HG02759 (cell line): ENCODE results near the gene CDC42EP3.

Experiments used
- ATAC-seq: cut with Tn5 transposase; IDR thresholded peaks from one replicate; pipeline ENCODE4 v1.9.1; 2021; ENCODE audit warnings: mild to moderate bottlenecking, moderate library complexity; ENCODE audit not compliant: unreplicated experiment

CDC42EP3 gene

DNA sequence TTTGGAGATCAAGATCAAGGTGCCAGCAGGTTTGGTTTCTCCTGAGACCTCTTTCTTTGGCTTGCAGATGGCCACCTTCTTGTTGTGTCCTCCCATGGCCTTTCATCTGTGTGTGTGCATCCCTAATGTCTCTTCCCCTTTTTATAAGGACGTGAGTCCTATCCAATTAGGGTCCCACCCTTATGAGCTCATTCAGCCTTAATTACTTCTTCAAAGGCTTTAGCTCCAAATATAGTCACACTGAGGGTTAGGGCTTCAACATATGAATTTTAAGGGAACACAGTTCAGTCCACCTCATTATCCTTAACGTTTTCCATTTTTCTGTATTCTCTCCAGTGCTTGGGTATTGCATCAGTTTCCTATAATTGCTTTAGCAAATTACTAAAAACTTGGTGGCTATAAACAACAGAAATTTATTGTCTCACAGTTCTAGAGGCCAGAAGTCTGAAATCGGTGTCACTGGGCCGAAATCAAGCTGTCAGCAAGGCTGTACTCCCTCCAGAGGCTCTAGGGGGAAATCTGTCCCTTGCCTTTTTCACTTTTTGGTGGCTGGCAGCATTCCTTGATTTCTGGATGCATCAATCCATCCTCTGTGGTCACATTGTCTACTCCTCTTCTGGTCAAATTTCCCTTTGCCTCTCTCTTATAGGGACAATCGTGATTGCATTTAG, 34.1 kb downstream of the CDC42EP3 start:
- no peak for ATAC-seq

DNA sequence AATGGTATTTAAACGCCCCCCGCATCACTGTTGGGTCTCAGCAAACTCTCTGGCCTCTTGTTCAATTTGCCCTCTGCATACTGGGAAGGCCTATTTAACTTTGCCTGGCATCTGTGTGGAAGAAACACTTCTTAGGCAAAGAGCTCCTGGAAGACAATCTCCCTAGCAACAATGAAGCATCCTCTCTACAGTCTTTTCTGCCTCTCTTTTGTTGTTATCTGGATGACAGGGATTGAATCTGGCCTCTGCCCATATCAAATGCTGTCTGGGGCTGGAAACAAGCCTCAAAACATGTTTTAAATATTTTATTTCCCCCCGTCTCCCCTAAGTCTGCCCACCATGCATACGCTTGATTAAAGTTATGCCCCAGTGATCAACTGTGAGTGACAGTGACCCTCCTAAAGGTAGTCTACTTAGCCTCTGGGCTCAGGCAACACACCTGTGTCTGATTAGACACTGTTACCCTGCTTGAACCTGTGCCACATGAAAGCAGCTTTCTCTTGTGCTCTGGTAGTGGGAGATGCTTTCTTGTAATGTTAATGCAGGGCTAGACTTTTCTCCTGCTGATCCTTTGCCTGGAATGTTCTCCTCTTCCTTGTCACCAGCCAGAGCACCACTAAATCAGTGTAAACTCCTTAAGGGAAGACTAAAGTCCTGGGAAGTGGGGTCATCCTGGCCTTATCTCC, 34.9 kb downstream of the CDC42EP3 start:
- ATAC-seq = no peak

- ATAC-seq = peak; percentile 88
Measured at GRCh38 chr2:37635504-37636380, 35.7 kb downstream of the CDC42EP3 start.

DNA sequence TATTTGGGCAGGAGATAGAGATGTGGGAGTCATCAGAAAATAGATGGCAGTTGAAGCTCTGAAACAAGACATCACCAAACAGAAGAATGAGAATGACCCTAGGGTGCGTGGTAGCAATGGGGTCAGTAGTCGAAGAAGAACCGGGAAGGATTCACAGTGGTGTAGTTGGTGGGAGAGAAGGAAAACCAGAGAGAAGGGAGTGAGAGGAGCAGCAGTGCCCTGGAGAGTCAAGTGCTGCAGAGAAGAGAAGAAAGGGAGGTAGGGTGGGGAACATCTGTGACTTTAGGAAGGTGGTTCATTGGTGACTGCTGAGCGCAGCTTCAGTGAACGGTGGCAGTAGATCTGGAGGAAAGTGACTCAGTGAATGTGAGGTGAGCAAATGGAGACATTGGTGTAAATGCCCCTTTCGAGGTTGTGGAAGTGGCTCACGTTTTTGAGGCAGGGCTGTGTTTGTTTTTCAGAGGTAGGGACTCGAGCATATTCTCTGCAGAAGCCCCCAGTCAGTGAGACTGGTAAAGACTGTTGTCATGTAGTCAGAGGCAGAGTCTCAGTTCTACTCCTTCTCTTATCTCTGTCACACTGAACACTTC, 36.4 kb downstream of the CDC42EP3 start:
- ATAC-seq = no peak

DNA sequence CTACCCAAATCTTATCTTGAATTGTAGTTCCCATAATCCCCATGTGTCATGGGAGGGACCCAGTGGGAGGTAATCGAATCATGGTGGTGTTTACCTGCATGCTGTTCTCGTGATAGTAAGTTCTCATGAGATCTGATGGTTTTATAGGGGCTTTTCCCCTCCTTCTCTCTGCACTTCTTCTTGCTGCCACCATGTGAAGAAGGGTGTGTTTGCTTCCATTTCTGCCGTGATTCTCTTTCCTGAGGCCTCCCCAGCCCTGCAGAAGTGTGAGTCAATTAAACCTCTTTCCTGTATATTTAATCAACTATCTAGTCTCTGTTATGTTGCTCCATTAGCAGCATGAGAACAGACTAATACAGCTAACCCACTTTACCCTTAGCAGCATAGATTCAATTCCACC, 37.6 kb downstream of the CDC42EP3 start:
- no peak for ATAC-seq

DNA sequence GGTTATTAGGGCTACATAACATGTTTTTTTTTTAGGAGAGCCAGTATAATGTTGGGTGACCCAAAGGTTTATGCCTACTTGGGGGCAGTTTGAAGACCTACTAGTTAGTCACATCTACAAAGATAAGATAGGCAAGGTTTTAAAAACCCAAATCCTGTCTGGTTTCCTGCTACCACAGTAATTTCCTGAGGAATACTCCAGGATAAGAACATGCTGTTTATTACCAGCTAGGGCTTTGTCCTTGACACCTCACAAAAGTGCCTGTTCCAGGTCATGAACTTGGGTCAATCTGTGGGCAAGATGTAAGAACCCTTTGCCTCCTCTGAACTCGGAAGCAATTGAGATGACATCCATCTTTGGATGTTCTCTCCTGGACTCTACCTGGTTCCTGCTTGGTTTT, 38.2 kb downstream of the CDC42EP3 start:
- ATAC-seq = no peak

- ATAC-seq = no peak
Measured at GRCh38 chr2:37632310-37632709, 39.1 kb downstream of the CDC42EP3 start.

DNA sequence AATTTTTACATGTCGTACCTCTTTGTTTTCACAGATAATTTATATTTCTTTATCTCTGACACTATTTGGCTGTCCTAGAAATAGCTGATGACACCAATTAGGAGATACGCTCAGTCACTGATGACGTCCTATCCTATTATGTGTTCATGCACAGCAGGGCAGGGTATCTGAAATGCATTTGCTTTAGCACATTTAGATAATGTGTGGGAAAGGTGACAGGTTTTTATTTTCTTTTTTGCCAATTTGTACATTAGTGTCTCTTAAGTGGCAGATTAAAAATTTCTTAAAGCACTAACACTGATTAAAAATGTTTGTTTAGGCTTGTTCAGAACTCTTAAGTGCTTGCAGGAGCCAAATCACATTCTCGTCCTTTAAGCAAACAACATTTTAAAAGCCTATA, 39.7 kb downstream of the CDC42EP3 start:
- no peak for ATAC-seq

DNA sequence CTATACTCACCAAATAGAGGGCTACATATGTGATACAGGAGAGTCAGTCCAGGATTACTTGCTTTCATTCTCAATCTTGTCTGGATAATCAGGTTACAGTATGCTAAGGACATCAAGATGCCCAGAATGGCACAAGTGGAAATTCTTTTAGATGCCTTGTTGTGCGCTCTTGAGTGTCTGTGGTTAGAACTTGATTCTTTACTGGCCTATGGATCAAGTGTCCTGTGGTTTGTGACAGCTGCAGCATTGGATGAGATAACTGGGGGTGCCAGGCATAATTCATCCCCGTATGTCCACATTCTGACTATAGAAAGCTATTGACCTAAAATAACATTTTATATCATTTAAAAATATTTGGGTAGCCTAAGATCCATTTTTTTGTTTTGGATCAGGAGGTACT, 40.1 kb downstream of the CDC42EP3 start:
- no peak for ATAC-seq

- no peak for ATAC-seq
Measured at GRCh38 chr2:37630776-37631175, 40.7 kb downstream of the CDC42EP3 start.

- no peak for ATAC-seq
Measured at GRCh38 chr2:37630301-37630700, 41.1 kb downstream of the CDC42EP3 start.

- ATAC-seq = no peak
Measured at GRCh38 chr2:37629529-37629928, 41.9 kb downstream of the CDC42EP3 start.

DNA sequence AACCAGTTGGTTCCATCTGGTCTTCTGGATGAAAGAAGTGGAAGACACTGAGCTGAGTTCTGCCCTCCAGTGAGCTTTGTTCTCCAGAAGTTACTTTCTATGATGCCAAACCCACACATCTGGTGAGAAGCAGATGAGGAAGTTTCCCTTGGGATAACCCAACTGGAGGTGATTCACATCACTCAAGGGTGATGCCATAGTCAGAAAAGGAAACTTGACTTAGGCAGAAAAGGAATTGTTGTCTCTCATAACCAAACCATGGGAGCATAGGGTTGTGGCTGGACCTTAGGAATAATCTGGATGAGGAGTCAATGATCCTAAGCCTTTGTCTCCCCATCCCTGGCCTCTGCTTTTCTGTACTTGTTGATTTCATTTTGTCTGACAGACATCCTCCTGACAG, 43.7 kb downstream of the CDC42EP3 start:
- ATAC-seq = no peak

DNA sequence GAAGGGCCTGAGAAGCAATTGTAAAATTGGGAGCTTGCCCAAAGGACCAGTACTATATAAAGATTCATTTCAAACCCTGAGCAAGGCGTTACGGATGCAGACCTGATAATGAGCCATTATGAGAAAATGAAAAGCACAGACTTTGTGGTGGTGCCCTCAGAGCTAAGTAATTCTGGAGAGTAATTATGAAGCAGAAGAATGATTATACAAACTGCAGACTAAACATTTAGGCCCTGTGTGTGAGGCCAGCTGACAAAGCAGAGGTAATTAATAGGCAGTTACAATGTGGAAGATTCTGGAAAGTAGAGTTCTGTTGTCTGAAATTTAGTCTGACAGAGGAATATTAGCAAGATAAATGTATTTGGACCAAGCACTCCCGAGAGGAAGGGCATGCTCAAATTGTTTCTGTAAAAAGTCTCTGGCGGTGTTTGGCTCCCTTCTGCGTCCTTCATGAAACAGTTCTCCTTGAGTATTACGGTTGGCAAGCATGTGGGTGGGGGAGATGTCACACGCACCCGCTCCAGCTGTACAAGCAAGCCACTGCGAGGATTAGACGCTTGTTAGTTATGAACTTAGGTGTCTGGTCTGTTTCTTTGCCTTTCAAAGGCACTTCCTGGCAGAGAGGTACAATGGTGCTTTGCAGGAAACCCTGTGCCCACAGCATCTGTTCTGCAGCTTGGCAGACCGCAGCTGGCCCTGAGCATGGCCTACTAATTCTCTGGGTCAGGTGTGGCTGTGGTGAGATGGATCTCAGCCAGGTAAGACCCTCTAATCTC, 45.5 kb downstream of the CDC42EP3 start:
- peak; percentile 70 for ATAC-seq

DNA sequence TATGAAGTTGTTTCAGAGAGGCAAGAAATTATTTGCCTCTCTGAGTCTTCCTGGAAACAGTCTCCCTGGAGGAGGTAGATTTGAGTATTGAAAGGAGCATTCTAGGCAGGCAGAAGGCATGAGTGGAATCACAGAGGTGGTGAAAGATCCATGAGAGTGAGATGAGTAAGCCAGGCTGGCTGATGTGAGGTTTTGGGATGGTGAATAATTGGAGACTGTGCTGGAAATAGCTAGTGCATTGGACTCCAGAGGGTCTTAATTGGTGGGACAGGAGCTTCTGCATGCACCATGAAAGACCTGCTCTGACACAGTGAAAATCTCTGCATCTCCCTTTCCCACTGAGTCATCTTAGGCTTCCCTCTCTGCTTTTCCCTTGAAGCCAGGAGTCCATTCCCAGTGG, 46.3 kb downstream of the CDC42EP3 start:
- no peak for ATAC-seq

DNA sequence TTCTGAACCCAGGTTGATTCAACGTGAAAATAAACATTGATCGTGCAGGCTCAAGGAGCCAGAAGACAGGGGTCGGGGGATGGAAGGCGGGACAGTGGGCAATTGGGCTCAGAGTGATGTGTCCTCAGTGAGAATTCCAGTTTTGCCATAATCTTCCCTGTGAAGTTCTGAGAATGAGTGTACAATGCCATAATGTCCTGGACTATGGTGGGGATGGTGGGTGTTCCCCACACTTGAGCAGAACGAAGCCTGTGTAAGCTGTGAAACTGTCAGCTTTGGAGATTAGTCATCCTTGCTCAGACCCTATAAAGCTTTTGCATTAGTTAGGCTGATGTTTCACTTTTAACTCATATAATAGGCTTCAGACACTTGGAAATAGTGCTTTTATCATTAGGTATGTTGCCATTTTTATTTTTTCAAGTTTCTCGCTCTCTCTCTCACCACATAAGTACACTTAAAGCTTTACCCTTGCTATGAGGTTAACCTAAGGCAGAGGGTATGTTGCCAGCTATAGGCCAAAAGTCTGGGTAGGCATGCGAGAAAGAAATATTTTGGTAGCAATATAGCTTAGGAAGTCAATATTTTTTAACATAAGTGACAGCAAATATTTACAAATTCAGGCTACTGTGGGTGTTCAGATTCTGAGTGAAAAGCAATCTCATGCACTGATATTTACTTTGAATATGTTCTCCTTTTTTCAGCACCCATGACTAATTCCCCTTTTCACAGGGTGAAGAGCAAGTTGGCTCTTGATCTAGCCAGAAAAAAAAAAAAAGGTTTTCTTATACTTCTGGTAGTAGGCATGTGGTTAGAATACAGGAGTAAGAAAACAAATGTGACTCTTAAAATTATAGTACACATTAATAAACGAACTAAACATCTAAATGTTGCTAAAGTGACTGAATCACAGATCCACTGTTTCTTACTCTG, 47.2 kb downstream of the CDC42EP3 start:
- peak; percentile 81 for ATAC-seq

GRCh38 chr2:37623406-37623805, 48.0 kb downstream of the CDC42EP3 start:
- ATAC-seq = no peak

DNA sequence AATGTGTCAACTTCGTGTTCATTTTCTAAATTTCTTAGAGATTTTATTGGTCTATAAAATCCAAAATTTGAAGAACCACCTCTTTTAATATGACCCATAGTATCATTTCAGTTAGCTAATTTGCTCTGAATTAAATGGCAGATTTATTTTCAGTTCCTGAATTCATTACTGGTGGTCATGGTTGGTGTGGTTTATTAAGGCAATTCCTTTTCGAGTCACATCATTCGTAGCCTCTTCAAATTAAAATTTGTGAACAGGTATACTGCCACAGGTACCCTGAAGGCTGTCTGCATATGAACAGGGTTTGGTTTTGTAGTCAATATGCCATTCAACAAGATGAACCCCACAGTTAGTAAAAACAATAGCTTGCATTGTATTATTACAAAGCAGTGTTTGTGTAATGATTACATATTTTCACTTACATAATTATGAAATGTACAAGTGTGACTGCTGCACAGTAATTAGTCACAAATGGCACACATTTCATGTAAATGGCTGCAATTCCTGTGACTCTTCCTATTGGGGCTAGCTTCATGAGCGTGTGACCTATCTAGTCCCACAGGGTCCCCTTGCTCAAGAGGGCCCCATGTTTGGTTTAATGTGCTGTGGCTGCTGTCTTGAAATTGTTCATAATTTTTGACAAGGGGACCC, 48.9 kb downstream of the CDC42EP3 start:
- no peak for ATAC-seq

DNA sequence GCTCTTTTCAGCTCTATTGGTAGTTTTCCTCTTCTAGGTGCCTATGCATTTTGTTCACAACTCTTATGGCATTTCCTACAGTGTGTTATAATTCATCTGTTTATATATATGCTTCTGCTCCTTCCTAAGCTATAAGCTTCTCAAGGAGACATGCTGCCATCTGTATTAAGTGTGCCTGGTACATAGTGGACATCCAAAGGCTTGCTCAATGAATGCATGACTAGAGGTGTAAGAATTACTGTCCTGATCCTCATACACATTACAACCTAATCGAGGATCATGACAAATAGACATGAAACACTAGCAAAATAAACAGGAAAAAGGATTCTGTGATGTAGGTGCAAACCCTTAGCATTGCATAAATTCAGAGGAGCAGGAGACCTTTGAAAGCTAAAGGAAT, 50.2 kb downstream of the CDC42EP3 start:
- ATAC-seq = no peak
